HEK293T (cell line): Measurements from ENCODE around the gene JADE1.

Experiments
- CTCF ChIA-PET: fragments of 350-600 bp; formaldehyde crosslinking; extraction: SDS; loops from one replicate; lab custom pipeline; 2021; ENCODE audit warnings: antibody characterized with exemption, inconsistent platforms; lab: Yijun Ruan, JAX
- POLR2A ChIA-PET: fragments of 350-600 bp; formaldehyde crosslinking; extraction: SDS; loops from one replicate; lab custom pipeline; 2020; ENCODE audit warnings: antibody characterized with exemption, inconsistent platforms; lab: Yijun Ruan, JAX
- DNase-seq: peaks from one replicate; pipeline ENCODE4 v3.0.0; 2012; ENCODE audit warnings: mixed read lengths; ENCODE audit errors: extremely low spot score
- ARNT ChIP-seq: fragments of 450-650 bp; IDR thresholded peaks from 2 replicates; pipeline ENCODE4 v1.6.1; 2017; ENCODE audit warnings: mild to moderate bottlenecking
- BHLHE40 ChIP-seq: fragments of 450-650 bp; IDR thresholded peaks from 2 replicates; pipeline ENCODE4 v1.6.1; 2016; ENCODE audit warnings: mild to moderate bottlenecking, moderate library complexity, borderline replicate concordance
- CTBP1 ChIP-seq: fragments of 450-650 bp; IDR thresholded peaks from 2 replicates; pipeline ENCODE4 v1.6.1; 2016; ENCODE audit warnings: borderline replicate concordance
- ELF4 ChIP-seq: fragments of 450-650 bp; IDR thresholded peaks from 2 replicates; pipeline ENCODE4 v1.6.1; 2017; ENCODE audit warnings: antibody characterized with exemption
- FOXA1 ChIP-seq: fragments of 450-650 bp; IDR thresholded peaks from 2 replicates; pipeline ENCODE4 v1.6.1; 2016; ENCODE audit warnings: mild to moderate bottlenecking
- FOXK2 ChIP-seq: fragments of 450-650 bp; IDR thresholded peaks from 2 replicates; pipeline ENCODE4 v1.6.1; 2016; ENCODE audit warnings: mild to moderate bottlenecking
- FOXM1 ChIP-seq: fragments of 450-650 bp; IDR thresholded peaks from 2 replicates; pipeline ENCODE4 v1.6.1; 2017; ENCODE audit warnings: mild to moderate bottlenecking, borderline replicate concordance
- HDGF ChIP-seq: fragments of 450-650 bp; IDR thresholded peaks from 2 replicates; pipeline ENCODE4 v1.6.1; 2017; ENCODE audit warnings: antibody characterized with exemption, borderline replicate concordance
- L3MBTL2 ChIP-seq: fragments of 450-650 bp; conservative IDR thresholded peaks from 2 replicates; pipeline ENCODE4 v1.6.1; 2016; ENCODE audit warnings: mild to moderate bottlenecking
- LEF1 ChIP-seq: fragments of 450-650 bp; IDR thresholded peaks from 2 replicates; pipeline ENCODE4 v1.6.1; 2017; ENCODE audit warnings: mild to moderate bottlenecking, borderline replicate concordance
- NFRKB ChIP-seq: fragments of 450-650 bp; IDR thresholded peaks from 2 replicates; pipeline ENCODE4 v1.6.1; 2016; ENCODE audit warnings: mild to moderate bottlenecking, moderate library complexity
- SP1 ChIP-seq: fragments of 450-650 bp; IDR thresholded peaks from 2 replicates; pipeline ENCODE4 v1.6.1; 2017
- SUZ12 ChIP-seq: fragments of 450-650 bp; IDR thresholded peaks from 2 replicates; pipeline ENCODE4 v1.6.1; 2016; ENCODE audit warnings: mild to moderate bottlenecking
- TARDBP ChIP-seq: fragments of 450-650 bp; IDR thresholded peaks from 2 replicates; pipeline ENCODE4 v1.6.1; 2016
- ZNF384 ChIP-seq: fragments of 450-650 bp; IDR thresholded peaks from 2 replicates; pipeline ENCODE4 v1.6.1; 2016
- TF ChIP-seq, protein P1 (sequence below): fragments of 450-650 bp; IDR thresholded peaks from 2 replicates; pipeline ENCODE4 v1.6.1; 2016

The JADE1 gene

GRCh38 chr4:128809477-128810330 is at the start of gene JADE1:
JADE1 (plus strand) TSS chr4:128809700; CDS start chr4:128831759, 22,059 bp downstream.
- peak; percentile 80 for DNase-seq
- TF ChIP-seq ARNT: peak; percentile 56; the same call in 1 of the 2 replicates
- TF ChIP-seq TARDBP: no peak
- TF ChIP-seq L3MBTL2: peak; percentile 34; the same call in 1 of the 2 replicates
- TF ChIP-seq FOXM1: no peak
- CTCF ChIA-PET: interaction anchor here (0.6 to 0.9 kb wide), 2 partner anchors 355 to 415 kb away, joined by 3 to 4 read pairs; no protein-coding TSS in a partner anchor
- POLR2A ChIA-PET: interaction anchor here (1.0 to 1.1 kb wide), 2 partner anchors 235 to 355 kb away, joined by 3 to 4 read pairs; no protein-coding TSS in a partner anchor

- TF ChIP-seq ZNF384 (no peak), SP1 (no peak), SUZ12 (no peak), BHLHE40 (no peak), HDGF (no peak), ELF4 (no peak), NFRKB (no peak), L3MBTL2 (no peak), LEF1 (no peak), FOXM1 (no peak), TARDBP (no peak), FOXA1 (no peak), ARNT (no peak), CTBP1 (no peak), FOXK2 (no peak)
- TF ChIP-seq, protein P1, sequence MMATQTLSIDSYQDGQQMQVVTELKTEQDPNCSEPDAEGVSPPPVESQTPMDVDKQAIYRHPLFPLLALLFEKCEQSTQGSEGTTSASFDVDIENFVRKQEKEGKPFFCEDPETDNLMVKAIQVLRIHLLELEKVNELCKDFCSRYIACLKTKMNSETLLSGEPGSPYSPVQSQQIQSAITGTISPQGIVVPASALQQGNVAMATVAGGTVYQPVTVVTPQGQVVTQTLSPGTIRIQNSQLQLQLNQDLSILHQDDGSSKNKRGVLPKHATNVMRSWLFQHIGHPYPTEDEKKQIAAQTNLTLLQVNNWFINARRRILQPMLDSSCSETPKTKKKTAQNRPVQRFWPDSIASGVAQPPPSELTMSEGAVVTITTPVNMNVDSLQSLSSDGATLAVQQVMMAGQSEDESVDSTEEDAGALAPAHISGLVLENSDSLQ: no peak
- ChIA-PET POLR2A (no interaction called here), CTCF (no interaction called here)
- DNase-seq: no peak
Measured at GRCh38 chr4:128766781-128767180, 42.7 kb upstream of the JADE1 start.

DNA sequence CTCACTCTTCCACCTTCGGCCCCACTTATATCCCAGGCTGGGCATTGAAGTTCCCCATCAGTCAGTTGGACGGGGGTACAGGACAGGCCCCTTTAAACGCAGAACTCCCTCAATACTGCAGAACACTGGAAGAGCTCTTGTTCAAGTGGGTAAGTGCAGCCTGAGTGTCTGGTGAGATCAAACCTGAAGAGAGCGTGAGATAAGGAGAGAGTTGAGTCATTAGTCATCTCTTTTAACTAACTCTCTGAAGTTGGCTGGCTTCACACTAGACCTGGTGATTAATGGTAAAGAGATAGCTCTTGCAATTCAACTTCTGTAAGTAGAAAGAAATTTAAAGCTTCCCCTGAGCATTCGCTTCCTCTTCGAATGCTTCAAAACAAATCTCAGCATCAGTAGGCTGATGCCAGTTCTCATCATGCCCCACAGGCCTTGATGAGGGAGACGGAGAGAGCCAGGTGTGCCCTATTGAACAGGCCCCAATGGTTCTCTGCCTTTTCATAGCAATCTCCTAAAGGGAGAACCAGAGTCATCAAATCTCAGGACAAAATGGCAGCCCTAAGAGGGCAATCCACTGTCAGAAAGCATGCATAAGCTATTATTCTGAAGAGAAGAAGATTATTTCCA is 41.0 kb upstream of the JADE1 start:
- CTCF ChIA-PET: no interaction called here
- no peak for DNase-seq
- POLR2A ChIA-PET: interaction anchor here (0.8 kb wide), 1 partner anchor 11 kb away, joined by 3 read pairs; no protein-coding TSS in a partner anchor
- no peak for TF ChIP-seq ZNF384
- TF ChIP-seq HDGF: no peak
- TF ChIP-seq L3MBTL2: no peak
- TF ChIP-seq NFRKB: no peak
- no peak for TF ChIP-seq TARDBP
- TF ChIP-seq SP1: no peak
- TF ChIP-seq FOXA1: no peak
- no peak for TF ChIP-seq CTBP1
- no peak for TF ChIP-seq ARNT
- no peak for TF ChIP-seq ELF4
- no peak for TF ChIP-seq LEF1
- TF ChIP-seq, protein P1: no peak
- no peak for TF ChIP-seq FOXM1
- no peak for TF ChIP-seq FOXK2
- TF ChIP-seq BHLHE40: no peak
- TF ChIP-seq SUZ12: no peak

DNA sequence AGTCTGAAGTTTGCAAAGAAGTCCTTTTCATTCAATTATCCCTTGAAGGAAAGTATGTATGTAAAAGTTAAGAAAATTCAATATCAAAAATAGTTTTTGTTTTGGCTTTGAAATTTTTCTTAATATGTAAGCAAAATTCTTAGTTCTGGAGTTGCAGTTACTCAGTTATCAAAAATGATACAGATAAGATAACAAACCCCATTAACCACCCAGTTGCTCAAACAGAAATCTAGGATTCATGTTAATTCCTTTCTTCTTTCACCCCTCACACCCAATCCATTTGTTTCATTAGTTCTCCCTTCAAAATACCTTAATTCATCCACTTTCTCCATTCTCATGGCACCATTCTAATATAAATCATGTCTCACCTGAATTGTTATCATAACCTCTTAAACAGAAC is 40.5 kb upstream of the JADE1 start:
- DNase-seq: no peak
- CTCF ChIA-PET: no interaction called here
- TF ChIP-seq FOXK2 (no peak), HDGF (no peak), ELF4 (no peak), LEF1 (no peak), CTBP1 (no peak), BHLHE40 (no peak), FOXA1 (no peak), L3MBTL2 (no peak), SP1 (no peak), NFRKB (no peak), FOXM1 (no peak), SUZ12 (no peak), ZNF384 (no peak)
- POLR2A ChIA-PET: no interaction called here

DNA sequence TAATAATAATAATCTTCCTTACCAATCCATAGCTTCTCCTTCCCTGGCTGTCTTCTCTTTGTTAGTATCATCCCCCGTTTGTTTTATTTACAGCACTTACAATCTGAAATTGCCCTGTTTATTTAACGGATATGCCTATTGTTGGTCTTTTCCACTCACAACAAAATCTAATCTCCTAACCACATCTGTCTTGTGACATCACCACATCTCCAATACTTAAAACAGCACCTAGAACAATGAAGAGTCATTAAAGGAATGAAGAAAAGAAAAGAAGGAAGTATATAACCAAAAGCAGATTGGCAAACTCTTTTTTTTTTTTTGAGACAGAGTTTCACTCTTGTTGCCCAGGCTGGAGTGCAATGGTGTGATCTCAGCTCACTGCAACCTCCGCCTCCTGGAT is 38.7 kb upstream of the JADE1 start:
- TF ChIP-seq SUZ12 (no peak), ELF4 (no peak), BHLHE40 (no peak), SP1 (no peak), L3MBTL2 (no peak), TARDBP (no peak), FOXK2 (no peak), NFRKB (no peak), LEF1 (no peak), CTBP1 (no peak), FOXA1 (no peak), HDGF (no peak), ZNF384 (no peak), ARNT (no peak), FOXM1 (no peak)
- TF ChIP-seq, protein P1: no peak
- ChIA-PET POLR2A (no interaction called here), CTCF (interaction anchor here (0.7 kb wide), 1 partner anchor 197 kb away, joined by 3 read pairs; no protein-coding TSS in a partner anchor)
- DNase-seq: no peak
